CD4-positive, alpha-beta T cell treated with Interleukin-15 for 4 hours (primary cell): ENCODE measurements around the gene PANX2.

Experiments
- DNase-seq: peaks from one replicate; pipeline ENCODE4 v3.0.0-alpha.2; 2020; ENCODE audit warnings: low spot score

The PANX2 gene

GRCh38 chr22:50171319-50171964 lies 911 bp downstream of the PANX2 start:
- no peak for DNase-seq

- DNase-seq, result no peak
These were observed 1.5 kb downstream of the PANX2 start for GRCh38 chr22:50171965-50172421.

GRCh38 chr22:50173311-50173982 lies 2.9 kb downstream of the PANX2 start:
- no peak for DNase-seq

GRCh38 chr22:50173983-50174355 lies 3.4 kb downstream of the PANX2 start:
- DNase-seq, result no peak

- DNase-seq, result no peak
These were observed 4.1 kb downstream of the PANX2 start for GRCh38 chr22:50174382-50175190.

DNA sequence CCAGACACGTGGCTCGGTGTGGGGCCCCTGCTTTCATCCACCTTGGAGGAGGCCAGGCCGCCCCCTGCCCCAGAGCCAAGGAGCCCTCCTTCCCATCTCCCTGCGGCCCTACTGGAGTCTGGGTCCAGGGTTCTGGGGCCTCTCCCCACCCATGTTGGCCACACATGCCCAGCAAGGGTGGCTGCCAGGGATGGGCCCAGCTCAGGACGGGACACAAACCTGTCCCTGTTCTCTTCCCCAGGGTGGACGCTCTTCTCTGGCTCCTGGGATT lies 4.6 kb downstream of the PANX2 start:
- DNase-seq, result no peak

DNA sequence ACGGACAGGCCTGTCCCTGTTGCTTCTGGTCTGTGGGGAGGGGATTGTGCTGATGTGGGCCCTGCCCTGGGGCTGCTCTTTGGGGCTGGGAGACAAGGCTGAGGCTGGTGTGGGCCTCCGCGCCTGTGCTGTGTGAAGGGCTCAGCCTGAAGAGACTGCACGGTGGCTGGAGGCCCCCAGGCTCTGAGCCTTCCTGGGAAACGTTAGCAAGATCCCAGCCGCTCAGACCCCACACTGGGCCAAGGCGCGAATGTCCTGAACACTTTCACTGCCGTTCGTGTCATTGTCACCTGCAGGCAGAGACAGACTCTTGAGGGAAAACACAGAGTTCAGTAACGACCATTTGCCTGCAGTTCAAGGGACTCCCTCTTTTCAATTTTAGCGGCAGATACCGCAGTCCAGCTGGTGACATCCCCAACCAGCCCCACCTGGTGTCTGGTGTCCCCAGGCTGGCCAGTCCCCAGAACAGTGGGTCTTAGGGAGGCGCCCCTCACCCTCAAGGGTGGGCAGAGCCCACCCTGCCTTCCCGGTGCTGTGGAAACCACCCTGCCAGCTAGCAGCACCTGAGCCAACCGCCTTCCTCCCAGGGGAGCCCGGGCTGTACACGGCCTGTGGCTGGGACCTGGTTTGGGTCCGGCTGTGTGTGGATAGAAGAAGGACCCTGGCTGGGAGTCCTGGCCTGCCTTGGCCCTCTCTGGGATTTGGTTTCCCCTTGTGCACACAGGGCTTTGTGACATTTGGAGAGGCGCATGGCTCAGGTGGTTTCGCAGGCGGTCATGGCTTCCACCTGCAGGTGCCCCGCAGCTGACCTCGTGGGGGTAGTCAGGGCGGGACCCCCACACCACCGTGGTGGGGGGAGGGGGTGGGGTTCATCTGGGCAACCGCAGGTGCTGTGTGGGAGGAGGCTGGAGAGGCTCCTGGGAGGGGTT lies 5.7 kb downstream of the PANX2 start:
- no peak for DNase-seq

- DNase-seq, result no peak
These were observed 6.5 kb downstream of the PANX2 start for GRCh38 chr22:50176850-50177536.

DNA sequence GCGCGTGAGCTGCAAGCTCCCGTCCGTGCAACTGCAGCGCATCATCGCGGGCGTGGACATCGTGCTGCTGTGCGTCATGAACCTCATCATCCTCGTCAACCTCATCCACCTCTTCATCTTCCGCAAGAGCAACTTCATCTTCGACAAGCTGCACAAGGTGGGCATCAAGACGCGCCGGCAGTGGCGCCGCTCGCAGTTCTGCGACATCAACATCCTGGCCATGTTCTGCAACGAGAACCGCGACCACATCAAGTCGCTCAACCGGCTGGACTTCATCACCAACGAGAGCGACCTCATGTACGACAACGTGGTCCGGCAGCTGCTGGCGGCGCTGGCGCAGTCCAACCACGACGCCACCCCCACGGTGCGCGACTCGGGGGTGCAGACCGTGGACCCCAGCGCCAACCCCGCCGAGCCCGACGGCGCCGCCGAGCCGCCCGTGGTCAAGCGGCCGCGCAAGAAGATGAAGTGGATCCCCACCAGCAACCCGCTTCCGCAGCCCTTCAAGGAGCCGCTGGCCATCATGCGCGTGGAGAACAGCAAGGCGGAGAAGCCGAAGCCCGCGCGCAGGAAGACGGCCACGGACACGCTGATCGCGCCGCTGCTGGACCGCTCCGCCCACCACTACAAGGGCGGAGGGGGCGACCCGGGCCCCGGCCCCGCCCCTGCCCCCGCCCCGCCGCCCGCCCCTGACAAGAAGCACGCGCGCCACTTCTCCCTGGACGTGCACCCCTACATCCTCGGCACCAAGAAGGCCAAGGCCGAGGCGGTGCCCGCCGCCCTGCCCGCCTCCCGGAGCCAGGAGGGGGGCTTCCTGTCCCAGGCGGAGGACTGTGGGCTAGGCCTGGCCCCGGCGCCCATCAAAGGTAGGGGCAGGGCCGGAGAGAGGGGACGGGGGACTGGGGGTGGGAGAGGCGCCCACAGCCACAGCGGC lies 7.3 kb downstream of the PANX2 start:
- no peak for DNase-seq

DNA sequence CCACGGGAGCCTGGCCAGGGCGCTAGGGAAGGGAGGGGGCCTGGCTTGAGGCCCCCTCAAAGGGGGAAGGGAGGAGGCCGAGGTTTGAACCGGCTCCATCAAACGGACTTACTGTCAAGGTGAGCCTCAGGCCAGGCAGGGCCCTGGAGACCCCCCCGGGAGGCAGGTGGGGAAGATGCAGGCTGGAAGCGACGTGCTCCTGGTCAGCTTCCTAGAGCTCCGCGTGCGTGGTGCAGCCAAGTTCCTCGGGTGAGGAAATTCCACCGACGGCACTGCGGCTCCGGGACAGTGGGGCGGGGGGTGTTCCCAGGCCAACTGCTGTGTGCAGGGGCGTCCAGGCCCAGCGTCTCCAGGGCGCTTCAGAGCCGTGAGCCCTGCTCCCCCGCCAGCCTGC lies 7.9 kb downstream of the PANX2 start:
- no peak for DNase-seq

- no peak for DNase-seq
These were observed 8.6 kb downstream of the PANX2 start for GRCh38 chr22:50178871-50179869.

- DNase-seq, result no peak
These were observed 9.6 kb downstream of the PANX2 start for GRCh38 chr22:50179937-50180726.

- DNase-seq, result no peak
These were observed 10.4 kb downstream of the PANX2 start for GRCh38 chr22:50180727-50181521.

- no peak for DNase-seq
These were observed 11.9 kb downstream of the PANX2 start for GRCh38 chr22:50182176-50183081.

GRCh38 chr22:50183141-50183971 lies 12.8 kb downstream of the PANX2 start:
- no peak for DNase-seq
